A549 (cell line): ENCODE measurements around the gene DNAJC15.

Source experiments
- BHLHE40 ChIP-seq: IDR thresholded peaks from 2 replicates; pipeline ENCODE4 v1.6.1; 2012; ENCODE audit warnings: low read depth, low read length, inconsistent platforms
- CEBPB ChIP-seq, 2 experiments: fragments of >200 bp in 1 of 2; sonication (Bioruptor Twin) in 1 of 2; formaldehyde crosslinking in 1 of 2; IDR thresholded peaks; 2 replicates each; pipeline ENCODE4 v1.6.1; 2012 to 2016
- E2F6 ChIP-seq: IDR thresholded peaks from 2 replicates; pipeline ENCODE4 v1.6.1; 2012; ENCODE audit warnings: low read depth, borderline replicate concordance
- EHMT2 ChIP-seq: fragments of 200-600 bp; sonication (generic); IDR thresholded peaks from 2 replicates; pipeline ENCODE4 v1.6.1; 2016; ENCODE audit warnings: antibody characterized with exemption, low read depth, mild to moderate bottlenecking, moderate library complexity
- EP300 ChIP-seq, 2 experiments: fragments of >200 bp; sonication (Bioruptor Twin); formaldehyde crosslinking; IDR thresholded peaks; 2 replicates in 1 of 2; 3 replicates in 1 of 2; pipeline ENCODE4 v1.6.1; 2016 to 2017
- HDAC2 ChIP-seq: fragments of 200-600 bp; sonication (generic); IDR thresholded peaks from 2 replicates; pipeline ENCODE4 v1.6.1; 2016
- KDM1A ChIP-seq: fragments of 200-600 bp; sonication (generic); IDR thresholded peaks from 2 replicates; pipeline ENCODE4 v1.6.1; 2016; ENCODE audit warnings: low read depth, mild to moderate bottlenecking
- POLR2A ChIP-seq: IDR thresholded peaks from 2 replicates; pipeline ENCODE4 v1.6.1; 2012; ENCODE audit warnings: mild to moderate bottlenecking, low read length
- RCOR1 ChIP-seq: fragments of 150-350 bp; IDR thresholded peaks from 2 replicates; pipeline ENCODE4 v1.6.1; 2014; ENCODE audit warnings: antibody characterized with exemption, low read length, low read depth
- REST ChIP-seq: fragments of 200-600 bp; sonication (generic); IDR thresholded peaks from 2 replicates; pipeline ENCODE4 v1.6.1; 2016; ENCODE audit warnings: antibody characterized with exemption, mild to moderate bottlenecking, moderate library complexity
- SREBF2 ChIP-seq: fragments of 450-650 bp; IDR thresholded peaks from 2 replicates; pipeline ENCODE4 v1.6.1; 2014; ENCODE audit warnings: mild to moderate bottlenecking, moderate library complexity
- ZC3H11A ChIP-seq: fragments of 450-650 bp; IDR thresholded peaks from 2 replicates; pipeline ENCODE4 v1.6.1; 2014; ENCODE audit warnings: antibody characterized with exemption, mild to moderate bottlenecking
- ZFP36 ChIP-seq: fragments of 450-650 bp; IDR thresholded peaks from 2 replicates; pipeline ENCODE4 v1.6.1; 2014; ENCODE audit warnings: borderline replicate concordance; ENCODE audit not compliant: partially characterized antibody
- TF ChIP-seq, protein P1 (sequence below): fragments of >200 bp; sonication (Bioruptor Twin); formaldehyde crosslinking; IDR thresholded peaks from 3 replicates; pipeline ENCODE4 v1.5.1; 2016

DNA sequence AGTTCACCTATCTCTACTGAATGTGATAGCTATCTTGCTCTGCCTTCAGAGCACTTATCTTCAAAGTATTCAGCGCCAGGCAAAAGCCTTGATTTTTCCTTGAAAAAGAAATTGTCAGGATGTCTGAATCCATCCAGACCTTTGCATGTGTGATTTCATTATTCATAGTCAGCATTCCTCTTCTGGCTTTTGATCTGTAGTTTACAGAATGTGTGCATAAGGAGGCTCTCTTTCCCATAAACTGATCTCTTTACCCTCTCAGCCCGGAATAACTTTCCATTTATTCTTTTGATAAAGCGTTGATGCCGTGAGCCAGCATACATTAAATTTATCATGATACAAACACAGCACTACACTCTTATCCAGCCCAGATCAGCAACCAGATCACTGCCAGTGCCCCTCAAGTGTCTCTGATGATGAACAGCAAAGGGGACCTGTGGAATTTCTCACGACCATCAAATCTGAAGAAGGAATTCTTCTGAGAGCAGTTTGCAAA, 130.8 kb downstream of the DNAJC15 start:
- TF ChIP-seq EHMT2 (no peak), CEBPB (IDR thresholded peaks at IDR 0.05) (no peak), POLR2A (no peak), ZC3H11A (no peak), RCOR1 (no peak), BHLHE40 (no peak), HDAC2 (no peak), REST (no peak), KDM1A (no peak), ZFP36 (no peak), SREBF2 (no peak), E2F6 (no peak), EP300 (IDR thresholded peaks at IDR 0.05) (no peak)
- TF ChIP-seq, protein P1, sequence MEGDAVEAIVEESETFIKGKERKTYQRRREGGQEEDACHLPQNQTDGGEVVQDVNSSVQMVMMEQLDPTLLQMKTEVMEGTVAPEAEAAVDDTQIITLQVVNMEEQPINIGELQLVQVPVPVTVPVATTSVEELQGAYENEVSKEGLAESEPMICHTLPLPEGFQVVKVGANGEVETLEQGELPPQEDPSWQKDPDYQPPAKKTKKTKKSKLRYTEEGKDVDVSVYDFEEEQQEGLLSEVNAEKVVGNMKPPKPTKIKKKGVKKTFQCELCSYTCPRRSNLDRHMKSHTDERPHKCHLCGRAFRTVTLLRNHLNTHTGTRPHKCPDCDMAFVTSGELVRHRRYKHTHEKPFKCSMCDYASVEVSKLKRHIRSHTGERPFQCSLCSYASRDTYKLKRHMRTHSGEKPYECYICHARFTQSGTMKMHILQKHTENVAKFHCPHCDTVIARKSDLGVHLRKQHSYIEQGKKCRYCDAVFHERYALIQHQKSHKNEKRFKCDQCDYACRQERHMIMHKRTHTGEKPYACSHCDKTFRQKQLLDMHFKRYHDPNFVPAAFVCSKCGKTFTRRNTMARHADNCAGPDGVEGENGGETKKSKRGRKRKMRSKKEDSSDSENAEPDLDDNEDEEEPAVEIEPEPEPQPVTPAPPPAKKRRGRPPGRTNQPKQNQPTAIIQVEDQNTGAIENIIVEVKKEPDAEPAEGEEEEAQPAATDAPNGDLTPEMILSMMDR: no peak
